ENCODE results near the gene MCC. TPM values are rescaled to one million over a fixed set of nuclear protein-coding genes. Genes with fewer than 3 reads are reported as not detected.

Gene MCC
- total RNA-seq, 1 donor from 2014 or later, result 26.9 TPM

DNA sequence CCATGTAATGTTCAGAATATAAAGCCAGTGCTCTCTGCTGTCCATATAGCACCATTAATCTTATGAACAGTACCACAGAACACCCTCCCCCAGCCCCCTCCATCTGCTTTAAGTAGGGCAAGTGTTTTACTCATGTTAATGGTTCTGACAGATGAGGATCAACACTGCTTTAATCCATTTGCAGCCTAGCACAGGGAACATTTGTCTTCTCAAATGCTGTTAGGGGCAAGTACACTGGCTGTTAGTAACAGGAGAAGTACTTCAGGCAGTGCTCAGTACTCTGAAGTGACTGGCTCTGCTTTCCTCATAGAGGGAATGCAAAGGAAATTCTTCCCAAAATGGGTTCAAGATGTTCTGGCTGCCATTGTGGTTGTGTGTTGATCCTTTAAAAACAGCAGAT is 309.1 kb downstream of the MCC start:
- H3K4me1 ChIP-seq (ENCODE audit: insufficient read depth, low read length), result no peaks in the 10 kb centered on the region
- Mint-ChIP-seq H3K9me3 (ENCODE audit: unreplicated experiment) (no peaks in the 10 kb centered on the region), H3K4me3 (ENCODE audit: unreplicated experiment) (no peak overlapping the region), H3K4me1 (ENCODE audit: low read depth, unreplicated experiment) (peaks cover 2% of the 10 kb centered on the region), H3K36me3 (ENCODE audit: low read depth, unreplicated experiment) (peaks cover 9% of the 10 kb centered on the region), H3K27me3 (ENCODE audit: low read depth, unreplicated experiment) (no peaks in the 10 kb centered on the region), H3K27ac (ENCODE audit: unreplicated experiment) (no peak overlapping the region)
- no peaks in the 10 kb centered on the region for H3K36me3 ChIP-seq (ENCODE audit: insufficient read depth, low read length)
- H3K4me2 ChIP-seq (ENCODE audit: low read length), result no peak overlapping the region
- no peak overlapping the region for H2AFZ ChIP-seq (ENCODE audit: low read depth, low read length)
- H3K9ac ChIP-seq (ENCODE audit: low read length), result no peak overlapping the region
- no peak for DNase-seq (ENCODE audit: low read depth)
- H4K20me1 ChIP-seq (ENCODE audit: insufficient read depth, low read length), result peaks cover 34% of the 10 kb centered on the region
- TF ChIP-seq, protein P1, sequence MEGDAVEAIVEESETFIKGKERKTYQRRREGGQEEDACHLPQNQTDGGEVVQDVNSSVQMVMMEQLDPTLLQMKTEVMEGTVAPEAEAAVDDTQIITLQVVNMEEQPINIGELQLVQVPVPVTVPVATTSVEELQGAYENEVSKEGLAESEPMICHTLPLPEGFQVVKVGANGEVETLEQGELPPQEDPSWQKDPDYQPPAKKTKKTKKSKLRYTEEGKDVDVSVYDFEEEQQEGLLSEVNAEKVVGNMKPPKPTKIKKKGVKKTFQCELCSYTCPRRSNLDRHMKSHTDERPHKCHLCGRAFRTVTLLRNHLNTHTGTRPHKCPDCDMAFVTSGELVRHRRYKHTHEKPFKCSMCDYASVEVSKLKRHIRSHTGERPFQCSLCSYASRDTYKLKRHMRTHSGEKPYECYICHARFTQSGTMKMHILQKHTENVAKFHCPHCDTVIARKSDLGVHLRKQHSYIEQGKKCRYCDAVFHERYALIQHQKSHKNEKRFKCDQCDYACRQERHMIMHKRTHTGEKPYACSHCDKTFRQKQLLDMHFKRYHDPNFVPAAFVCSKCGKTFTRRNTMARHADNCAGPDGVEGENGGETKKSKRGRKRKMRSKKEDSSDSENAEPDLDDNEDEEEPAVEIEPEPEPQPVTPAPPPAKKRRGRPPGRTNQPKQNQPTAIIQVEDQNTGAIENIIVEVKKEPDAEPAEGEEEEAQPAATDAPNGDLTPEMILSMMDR (IDR thresholded peaks at IDR 0.05; ENCODE audit: insufficient read depth, low read depth, low read length), result no peak
- no peak for TF ChIP-seq EZH2 (IDR thresholded peaks at IDR 0.05; ENCODE audit: insufficient read depth, low read length)
- H3K27me3 ChIP-seq (ENCODE audit: insufficient read depth, low read length), result no peaks in the 10 kb centered on the region
- no peak overlapping the region for H3K4me3 ChIP-seq (ENCODE audit: insufficient read depth, low read depth, low read length)
- FAIRE-seq, result no peak
- no peaks in the 10 kb centered on the region for H3K79me2 ChIP-seq (ENCODE audit: insufficient read depth, low read length)
- H3K27ac ChIP-seq (ENCODE audit: low read depth, low read length), result no peak overlapping the region
- no peaks in the 10 kb centered on the region for H3K9me3 ChIP-seq (ENCODE audit: insufficient read depth, low read depth, low read length)

DNA sequence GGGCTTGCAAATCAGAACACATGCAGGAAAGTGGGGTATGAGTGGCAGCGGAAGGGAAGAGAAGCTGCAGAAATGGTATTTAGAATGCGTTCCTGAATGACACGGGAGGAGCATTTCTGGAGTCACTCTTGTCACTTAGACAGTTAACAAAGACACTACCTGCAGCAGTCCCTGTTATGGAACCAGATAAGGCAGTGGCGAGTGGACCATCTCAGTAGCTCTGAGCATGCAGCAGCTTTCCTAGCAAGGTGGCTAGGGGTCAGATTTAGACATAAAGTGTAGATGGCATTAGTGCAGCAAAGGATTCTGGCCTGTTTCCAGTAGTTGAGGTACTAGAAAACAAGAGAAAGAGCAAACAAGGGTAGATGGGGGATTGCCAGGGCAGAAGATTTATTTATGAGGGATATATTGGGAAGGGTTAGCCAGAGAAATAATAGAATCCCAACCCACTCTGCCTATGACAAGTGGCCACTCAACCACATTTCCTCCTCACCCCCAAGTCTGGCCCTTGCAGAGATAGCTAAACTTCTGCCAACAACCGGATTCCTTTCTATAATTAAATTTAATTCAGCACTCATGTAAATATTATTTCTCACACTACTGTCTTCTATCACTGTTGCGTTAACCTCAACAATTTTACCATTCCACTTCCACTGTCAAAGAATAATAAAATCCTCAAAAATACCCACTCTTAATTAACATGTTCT is 310.0 kb downstream of the MCC start:
- no peaks in the 10 kb centered on the region for H3K4me1 ChIP-seq (ENCODE audit: insufficient read depth, low read length)
- H3K9me3 Mint-ChIP-seq (ENCODE audit: unreplicated experiment), result no peaks in the 10 kb centered on the region
- H3K27ac Mint-ChIP-seq (ENCODE audit: unreplicated experiment), result no peak overlapping the region
- H3K27ac ChIP-seq (ENCODE audit: low read depth, low read length), result no peak overlapping the region
- H3K27me3 Mint-ChIP-seq (ENCODE audit: low read depth, unreplicated experiment), result no peaks in the 10 kb centered on the region
- no peak overlapping the region for H3K4me2 ChIP-seq (ENCODE audit: low read length)
- H3K4me3 ChIP-seq (ENCODE audit: insufficient read depth, low read depth, low read length), result no peak overlapping the region
- no peak overlapping the region for H3K4me3 Mint-ChIP-seq (ENCODE audit: unreplicated experiment)
- H3K36me3 Mint-ChIP-seq (ENCODE audit: low read depth, unreplicated experiment), result peaks cover 9% of the 10 kb centered on the region
- peaks cover 3% of the 10 kb centered on the region for H3K4me1 Mint-ChIP-seq (ENCODE audit: low read depth, unreplicated experiment)
- H3K9ac ChIP-seq (ENCODE audit: low read length), result no peak overlapping the region
- H4K20me1 ChIP-seq (ENCODE audit: insufficient read depth, low read length), result peaks cover 35% of the 10 kb centered on the region
- H3K79me2 ChIP-seq (ENCODE audit: insufficient read depth, low read length), result no peaks in the 10 kb centered on the region
- no peaks in the 10 kb centered on the region for H3K27me3 ChIP-seq (ENCODE audit: insufficient read depth, low read length)
- no peak for TF ChIP-seq EZH2 (IDR thresholded peaks at IDR 0.05; ENCODE audit: insufficient read depth, low read length)
- TF ChIP-seq, protein P1 (IDR thresholded peaks at IDR 0.05; ENCODE audit: insufficient read depth, low read depth, low read length), result no peak
- H2AFZ ChIP-seq (ENCODE audit: low read depth, low read length), result no peak overlapping the region
- DNase-seq (ENCODE audit: low read depth) (no peak), FAIRE-seq (no peak)
- no peaks in the 10 kb centered on the region for H3K36me3 ChIP-seq (ENCODE audit: insufficient read depth, low read length)
- H3K9me3 ChIP-seq (ENCODE audit: insufficient read depth, low read depth, low read length), result no peaks in the 10 kb centered on the region

DNA sequence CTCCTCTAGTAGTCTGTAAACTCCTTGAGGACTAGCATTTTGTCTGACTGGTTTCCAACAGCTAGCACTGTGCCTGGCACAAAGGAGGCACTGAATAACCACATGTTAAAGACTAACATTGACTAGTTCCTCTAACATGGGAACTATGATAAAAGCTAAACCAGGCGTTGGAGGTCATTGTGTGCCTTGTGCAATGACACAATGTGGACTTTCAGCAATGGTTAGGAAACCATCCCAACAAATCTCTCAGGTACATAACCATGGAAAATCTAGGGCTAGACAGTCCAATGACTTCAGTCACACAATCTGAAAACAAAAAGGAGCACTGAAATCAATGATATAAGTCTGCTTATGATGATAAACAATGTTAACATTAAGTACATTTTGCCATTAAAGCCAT is 311.0 kb downstream of the MCC start:
- Histone ChIP-seq H3K36me3 (ENCODE audit: insufficient read depth, low read length) (no peaks in the 10 kb centered on the region), H3K79me2 (ENCODE audit: insufficient read depth, low read length) (no peaks in the 10 kb centered on the region), H3K4me3 (ENCODE audit: insufficient read depth, low read depth, low read length) (no peak overlapping the region), H3K27ac (ENCODE audit: low read depth, low read length) (no peak overlapping the region), H3K4me2 (ENCODE audit: low read length) (no peak overlapping the region), H3K9me3 (ENCODE audit: insufficient read depth, low read depth, low read length) (no peaks in the 10 kb centered on the region), H3K27me3 (ENCODE audit: insufficient read depth, low read length) (peaks cover 3% of the 10 kb centered on the region), H4K20me1 (ENCODE audit: insufficient read depth, low read length) (peaks cover 29% of the 10 kb centered on the region), H2AFZ (ENCODE audit: low read depth, low read length) (no peak overlapping the region), H3K4me1 (ENCODE audit: insufficient read depth, low read length) (no peaks in the 10 kb centered on the region), H3K9ac (ENCODE audit: low read length) (no peak overlapping the region)
- no peaks in the 10 kb centered on the region for H3K9me3 Mint-ChIP-seq (ENCODE audit: unreplicated experiment)
- H3K36me3 Mint-ChIP-seq (ENCODE audit: low read depth, unreplicated experiment), result peaks cover 3% of the 10 kb centered on the region
- no peak overlapping the region for H3K27ac Mint-ChIP-seq (ENCODE audit: unreplicated experiment)
- DNase-seq (ENCODE audit: low read depth) (no peak), FAIRE-seq (no peak)
- H3K27me3 Mint-ChIP-seq (ENCODE audit: low read depth, unreplicated experiment), result no peaks in the 10 kb centered on the region
- TF ChIP-seq EZH2 (IDR thresholded peaks at IDR 0.05; ENCODE audit: insufficient read depth, low read length), result no peak
- TF ChIP-seq, protein P1 (IDR thresholded peaks at IDR 0.05; ENCODE audit: insufficient read depth, low read depth, low read length), result no peak
- peaks cover 6% of the 10 kb centered on the region for H3K4me1 Mint-ChIP-seq (ENCODE audit: low read depth, unreplicated experiment)
- H3K4me3 Mint-ChIP-seq (ENCODE audit: unreplicated experiment), result no peak overlapping the region
